Lung (tissue), 12 donors: ENCODE results near the gene KRT86. TPM values are rescaled to one million over a fixed set of nuclear protein-coding genes. Genes with fewer than 3 reads are reported as not detected.
"Not testable (repeated sequence)": the region's sequence is repeated elsewhere in the genome, so short reads cannot be mapped to it uniquely, and the experiment has no call there.

ENCODE experiments used
- ATAC-seq: fragments of 200-7000 bp; cut with Tn5 transposase; one replicate; pipeline ENCODE4 v1.9.1; 2020; ENCODE audit warnings: moderate number of reproducible peaks; ENCODE audit not compliant: insufficient read depth, low FRiP score
- DNase-seq, 3 donors: peaks; one replicate each; pipeline ENCODE4 v3.0.0-alpha.2; 2013 to 2017
- H3K27ac ChIP-seq, 2 donors: one replicate each; pipeline ENCODE4 v1.5.1; 2013; ENCODE audit warnings: mild to moderate bottlenecking in 2 of 2, moderate library complexity in 2 of 2, control low read depth in 1 of 2, inconsistent platforms in 1 of 2, low read depth in 1 of 2, low read length in 1 of 2
- H3K27me3 ChIP-seq, 3 donors: one replicate each; pipeline ENCODE4 v1.5.1; 2013; ENCODE audit warnings: low read length in 2 of 3; ENCODE audit not compliant: control insufficient read depth in 3 of 3, insufficient read depth in 3 of 3
- H3K36me3 ChIP-seq, 4 donors: one replicate each; pipeline ENCODE4 v1.5.1; 2013; ENCODE audit warnings: low read length in 4 of 4, mild to moderate bottlenecking in 1 of 4, moderate library complexity in 1 of 4; ENCODE audit not compliant: control insufficient read depth in 4 of 4, insufficient read depth in 4 of 4
- H3K4me1 ChIP-seq, 5 donors: one replicate each; pipeline ENCODE4 v1.5.1; 2013; ENCODE audit warnings: low read length in 5 of 5, mild to moderate bottlenecking in 2 of 5, moderate library complexity in 1 of 5; ENCODE audit not compliant: control insufficient read depth in 5 of 5, insufficient read depth in 5 of 5
- H3K4me3 ChIP-seq: one replicate; pipeline ENCODE4 v1.5.1; 2013; ENCODE audit warnings: mild to moderate bottlenecking, control low read depth, moderate library complexity
- H3K9ac ChIP-seq, 2 donors: one replicate each; pipeline ENCODE4 v1.5.1; 2013; ENCODE audit warnings: low read length in 2 of 2, control low read depth in 1 of 2; ENCODE audit not compliant: insufficient read depth in 1 of 2
- H3K9me3 ChIP-seq, 4 donors: one replicate each; pipeline ENCODE4 v1.5.1; 2013; ENCODE audit warnings: low read length in 3 of 4, mild to moderate bottlenecking in 1 of 4, moderate library complexity in 1 of 4; ENCODE audit not compliant: control insufficient read depth in 4 of 4, insufficient read depth in 3 of 4
- WGBS, 2 donors: extraction: QIAGEN DNeasy Blood & Tissue Kit; methylation state at CpG; one replicate each; pipeline ENCODE4 v1.1.7; 2013; 5-methylcytosine and 5-hydroxymethylcytosine counted together
- polyA plus RNA-seq, 2 donors: library from polyadenylated mRNA; stranded (reverse); fragments of 200-250 nt; gene quantifications; one replicate each; pipeline ENCODE4 v1.2.1, GENCODE V29; 2013
- total RNA-seq, 2 donors: library from RNA; depleted of rRNA in 1 of 2; stranded (reverse); fragments of >200 nt in 1 of 2; gene quantifications; one replicate each; pipeline ENCODE4 v1.2.1, GENCODE V29; 2014 to 2021
- TF ChIP-seq, protein P1 (sequence below): IDR thresholded peaks from 2 replicates; pipeline ENCODE4 v1.5.1; 2012; ENCODE audit warnings: mild to moderate bottlenecking; ENCODE audit errors: control extremely low read depth, extremely low read depth
- donor health status: control.
- donor health status: control.
- donor health status: Bipolar disorder and iron deficiency.
- donor health status: healthy.
- donor health status: DM: yes; HTN: yes; CAD: no.

KRT86 gene
- total and polyA plus RNA-seq, 4 donors: 0.11 to 1.1 (median 0.31) TPM; not detected in 1

GRCh38 chr12:52304941-52305411 lies 30.5 kb downstream of the KRT86 start:
- H3K4me3 ChIP-seq, H3K27ac ChIP-seq, H3K9ac ChIP-seq, ATAC-seq, DNase-seq, H3K9me3 ChIP-seq, H3K36me3 ChIP-seq: not testable (repeated sequence)
- Histone ChIP-seq H3K4me1 (peaks cover 0 to 14% (median 2%) of the 10 kb centered on the region in 5 donors), H3K27me3 (peaks cover 0 to 29% (median 23%) of the 10 kb centered on the region in 3 donors)
- 65 to 71% methylated on average over 15 of the region's 15 CpGs for WGBS, 2 donors

GRCh38 chr12:52305921-52306705 lies 31.7 kb downstream of the KRT86 start:
- Histone ChIP-seq H3K9ac (no peak overlapping the region), H3K36me3 (no peaks in the 10 kb centered on the region), H3K27me3 (peaks cover 0 to 32% (median 17%) of the 10 kb centered on the region in 3 donors), H3K4me1 (peaks cover 0 to 14% (median 2%) of the 10 kb centered on the region in 5 donors), H3K4me3 (no peak overlapping the region), H3K9me3 (no peaks in the 10 kb centered on the region), H3K27ac (no peak overlapping the region)
- DNase-seq (no peak), ATAC-seq (no peak)
- WGBS, 2 donors: 76 to 77% methylated on average over 11 of the region's 11 CpGs
- TF ChIP-seq, protein P1, sequence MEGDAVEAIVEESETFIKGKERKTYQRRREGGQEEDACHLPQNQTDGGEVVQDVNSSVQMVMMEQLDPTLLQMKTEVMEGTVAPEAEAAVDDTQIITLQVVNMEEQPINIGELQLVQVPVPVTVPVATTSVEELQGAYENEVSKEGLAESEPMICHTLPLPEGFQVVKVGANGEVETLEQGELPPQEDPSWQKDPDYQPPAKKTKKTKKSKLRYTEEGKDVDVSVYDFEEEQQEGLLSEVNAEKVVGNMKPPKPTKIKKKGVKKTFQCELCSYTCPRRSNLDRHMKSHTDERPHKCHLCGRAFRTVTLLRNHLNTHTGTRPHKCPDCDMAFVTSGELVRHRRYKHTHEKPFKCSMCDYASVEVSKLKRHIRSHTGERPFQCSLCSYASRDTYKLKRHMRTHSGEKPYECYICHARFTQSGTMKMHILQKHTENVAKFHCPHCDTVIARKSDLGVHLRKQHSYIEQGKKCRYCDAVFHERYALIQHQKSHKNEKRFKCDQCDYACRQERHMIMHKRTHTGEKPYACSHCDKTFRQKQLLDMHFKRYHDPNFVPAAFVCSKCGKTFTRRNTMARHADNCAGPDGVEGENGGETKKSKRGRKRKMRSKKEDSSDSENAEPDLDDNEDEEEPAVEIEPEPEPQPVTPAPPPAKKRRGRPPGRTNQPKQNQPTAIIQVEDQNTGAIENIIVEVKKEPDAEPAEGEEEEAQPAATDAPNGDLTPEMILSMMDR: no peak

DNA sequence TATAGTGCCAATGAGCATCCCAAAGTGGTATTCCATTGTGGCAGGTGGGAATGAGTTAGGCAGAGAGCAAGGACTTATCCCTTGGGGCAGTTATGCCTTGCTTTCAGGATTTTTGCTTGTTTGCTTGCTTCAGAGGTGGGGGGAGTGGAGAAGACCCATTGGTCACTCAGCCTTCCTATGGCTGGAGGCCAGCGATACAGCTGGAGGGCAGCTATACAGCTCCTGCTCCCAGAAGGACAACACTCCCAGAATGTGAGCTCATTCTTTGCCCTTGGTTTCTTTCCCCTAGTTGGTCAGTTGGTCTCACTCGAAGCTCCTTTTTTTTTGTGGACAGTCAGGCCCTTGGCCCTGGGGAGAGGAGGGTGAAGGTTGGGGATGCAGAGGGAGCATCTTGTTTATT lies 32.3 kb downstream of the KRT86 start:
- DNase-seq: peak; percentile 50 to 72 (median 61)
- WGBS, 2 donors: 87 to 91% methylated on average over 2 of the region's 2 CpGs
- no peak overlapping the region for H3K27ac ChIP-seq
- H3K4me1 ChIP-seq: peaks cover 0 to 14% (median 2%) of the 10 kb centered on the region in 5 donors
- H3K4me3 ChIP-seq: no peak overlapping the region
- ATAC-seq: no peak
- no peaks in the 10 kb centered on the region for H3K36me3 ChIP-seq
- peaks cover 0 to 34% (median 18%) of the 10 kb centered on the region in 3 donors for H3K27me3 ChIP-seq
- no peaks in the 10 kb centered on the region for H3K9me3 ChIP-seq
- no peak overlapping the region for H3K9ac ChIP-seq
- TF ChIP-seq, protein P1: no peak
